GM12891 (cell line): ENCODE results near the gene ZRANB3.

Experiments used
- POLR2A ChIP-seq: IDR thresholded peaks from 2 replicates; pipeline ENCODE4 v1.6.1; 2011; ENCODE audit warnings: low read depth, low read length, control low read depth
- POLR2AphosphoS5 ChIP-seq: IDR thresholded peaks from 2 replicates; pipeline ENCODE4 v1.6.1; 2011; ENCODE audit warnings: low read depth, low read length, control low read depth
- POU2F2 ChIP-seq: IDR thresholded peaks from 2 replicates; pipeline ENCODE4 v1.6.1; 2011; ENCODE audit warnings: low read depth, mild to moderate bottlenecking, control low read depth, low read length, moderate library complexity

GRCh38 chr2:135248611-135249010, 282.4 kb downstream of the ZRANB3 start:
- TF ChIP-seq POLR2A, result no peak
- no peak for TF ChIP-seq POLR2AphosphoS5
- no peak for TF ChIP-seq POU2F2
